ENCODE measurements around the gene PKP1. TPM values are rescaled to one million over a fixed set of nuclear protein-coding genes. Genes with fewer than 3 reads are reported as not detected.
A peak's percentile ranks its signal among the peaks of the same experiment; 100 is the strongest.

The PKP1 gene
- polyA plus RNA-seq, 3 donors: not detected

- peaks cover 0 to 2% (median 0%) of the 10 kb centered on the region in 7 donors for H3K9me3 Mint-ChIP-seq
- H3K27ac ChIP-seq (ENCODE audit: low read depth in 1 of 2, low read length in 2 of 2): no peak overlapping the region
- no peak for DNase-seq
Observed at GRCh38 chr1:201321826-201322390, 38.6 kb downstream of the PKP1 start.

More at GRCh38 chr1:201321826-201322390, 38.6 kb downstream of the PKP1 start:
- H3K36me3 ChIP-seq (replicated peaks in 1 of 2; ENCODE audit: control insufficient read depth in 1 of 2, insufficient read depth in 2 of 2, low read length in 2 of 2): no peaks in the 10 kb centered on the region
- no peaks in the 10 kb centered on the region for H3K27me3 ChIP-seq (ENCODE audit: control insufficient read depth in 2 of 2, insufficient read depth in 2 of 2, low read length in 2 of 2)
- H2AFZ ChIP-seq (ENCODE audit: insufficient read depth, low read depth, low read length, poor library complexity, severe bottlenecking): no peak overlapping the region
- H3K4me3 ChIP-seq (replicated peaks in 1 of 3; ENCODE audit: low read depth in 2 of 3, low read length in 3 of 3): no peak overlapping the region
- Mint-ChIP-seq H3K36me3 (no peaks in the 10 kb centered on the region), H3K4me1 (no peaks in the 10 kb centered on the region), H3K4me3 (no peak overlapping the region), H3K27me3 (ENCODE audit: low read depth in 3 of 3) (peaks cover 6 to 8% (median 6%) of the 10 kb centered on the region in 3 donors), H3K27ac (peak overlapping the region in 1 of 7 donors; percentile 54)
- intact Hi-C loops (cut with micrococcal nuclease): no loop called here
- no peak overlapping the region for H3K4me2 ChIP-seq (replicated peaks; ENCODE audit: extremely low read depth, low read length, poor library complexity, severe bottlenecking)
- no peaks in the 10 kb centered on the region for H3K9me3 ChIP-seq (replicated peaks in 1 of 2; ENCODE audit: control insufficient read depth in 1 of 2, insufficient read depth in 1 of 2, low read length in 2 of 2)
- no peaks in the 10 kb centered on the region for H3K4me1 ChIP-seq (ENCODE audit: control insufficient read depth in 1 of 2, insufficient read depth in 2 of 2, low read length in 2 of 2)
- H3K79me2 ChIP-seq (ENCODE audit: insufficient read depth, low read length): no peaks in the 10 kb centered on the region
- H4K20me1 ChIP-seq (ENCODE audit: insufficient read depth, low read length): no peaks in the 10 kb centered on the region
- TF ChIP-seq CTCF (IDR thresholded peaks at IDR 0.05): no peak
- H3K9ac ChIP-seq (ENCODE audit: insufficient read depth, low read length, poor library complexity, severe bottlenecking): no peak overlapping the region
- WGBS (ENCODE audit: insufficient coverage): 89% methylated on average over 14 of the region's 15 CpGs

Data from CD14-positive monocyte (primary cell).